HEK293 (cell line): ENCODE data around the gene MED25.

Experiments
- CTCF ChIA-PET: fragments of 350-600 bp; formaldehyde crosslinking; extraction: SDS; loops from one replicate; lab custom pipeline; 2021; ENCODE audit warnings: antibody characterized with exemption; lab: Yijun Ruan, JAX
- POLR2A ChIA-PET: fragments of 300-600 bp; formaldehyde crosslinking; extraction: SDS; loops from one replicate; lab custom pipeline; 2020; ENCODE audit warnings: antibody characterized with exemption, inconsistent platforms; lab: Yijun Ruan, JAX
- H3K27ac ChIP-seq: fragments of 200-500 bp; sonication (Bioruptor generic); 2 replicates; pipeline ENCODE4 v1.5.1; 2014; ENCODE audit warnings: low read depth, low read length, control low read depth, inconsistent platforms; ENCODE audit errors: extremely low read depth
- H3K36me3 ChIP-seq, 2 experiments: fragments of 200-500 bp in 1 of 2; sonication (Bioruptor generic) in 1 of 2; 1 replicate in 1 of 2; 2 replicates in 1 of 2; pipeline ENCODE4 v1.5.1; 2014 to 2017; ENCODE audit warnings: inconsistent platforms in 2 of 2, low read length in 2 of 2; ENCODE audit not compliant: control insufficient read depth in 2 of 2, insufficient read depth in 1 of 2
- H3K4me1 ChIP-seq: fragments of 200-500 bp; sonication (Bioruptor generic); 2 replicates; pipeline ENCODE4 v1.5.1; 2014; ENCODE audit warnings: mild to moderate bottlenecking, low read length, inconsistent platforms; ENCODE audit not compliant: control insufficient read depth, insufficient read depth
- H3K4me3 ChIP-seq: 2 replicates; pipeline ENCODE4 v1.5.1; 2011; ENCODE audit warnings: low read depth, mild to moderate bottlenecking, control low read depth, low read length, moderate library complexity
- H3K9me3 ChIP-seq: fragments of 200-500 bp; sonication (Bioruptor generic); 2 replicates; pipeline ENCODE4 v1.5.1; 2014; ENCODE audit warnings: low read depth, low read length, inconsistent platforms; ENCODE audit not compliant: control insufficient read depth, insufficient read depth
- GLIS1 ChIP-seq: fragments of 450-650 bp; formaldehyde crosslinking; IDR thresholded peaks from 2 replicates; pipeline ENCODE4 v1.5.1; 2016; ENCODE audit warnings: missing biosample characterization, missing genetic modification characterization
- HIC1 ChIP-seq: fragments of 450-650 bp; formaldehyde crosslinking; IDR thresholded peaks from 2 replicates; pipeline ENCODE4 v1.5.1; 2016; ENCODE audit warnings: missing biosample characterization, missing genetic modification characterization
- KLF10 ChIP-seq: fragments of 450-650 bp; IDR thresholded peaks from 2 replicates; pipeline ENCODE4 v1.5.1; 2018; ENCODE audit warnings: missing biosample characterization, mild to moderate bottlenecking, missing genetic modification characterization
- PRDM4 ChIP-seq: fragments of 450-650 bp; formaldehyde crosslinking; IDR thresholded peaks from 2 replicates; pipeline ENCODE4 v1.5.1; 2017; ENCODE audit warnings: missing biosample characterization, missing genetic modification characterization
- SCRT1 ChIP-seq: fragments of 450-650 bp; formaldehyde crosslinking; IDR thresholded peaks from 2 replicates; pipeline ENCODE4 v1.5.1; 2016; ENCODE audit warnings: missing biosample characterization, missing genetic modification characterization, borderline replicate concordance
- SCRT2 ChIP-seq: fragments of 450-650 bp; formaldehyde crosslinking; IDR thresholded peaks from 2 replicates; pipeline ENCODE4 v1.5.1; 2016; ENCODE audit warnings: missing biosample characterization, missing genetic modification characterization
- TRIM28 ChIP-seq: IDR thresholded peaks from 2 replicates; pipeline ENCODE4 v1.6.1; 2011; ENCODE audit warnings: low read length, control low read depth, borderline replicate concordance
- TSHZ1 ChIP-seq: fragments of 450-650 bp; formaldehyde crosslinking; IDR thresholded peaks from 2 replicates; pipeline ENCODE4 v1.5.1; 2016; ENCODE audit warnings: missing biosample characterization, missing genetic modification characterization, borderline replicate concordance
- ZBTB11 ChIP-seq: fragments of 450-650 bp; formaldehyde crosslinking; conservative IDR thresholded peaks from 2 replicates; pipeline ENCODE4 v1.5.1; 2016; ENCODE audit warnings: low read depth, missing biosample characterization, missing genetic modification characterization
- ZBTB26 ChIP-seq: fragments of 450-650 bp; formaldehyde crosslinking; optimal IDR thresholded peaks from 2 replicates; pipeline ENCODE3; 2016; ENCODE audit warnings: missing biosample characterization, mild to moderate bottlenecking, missing genetic modification characterization
- ZFP69B ChIP-seq: fragments of 450-650 bp; formaldehyde crosslinking; IDR thresholded peaks from 2 replicates; pipeline ENCODE4 v1.5.1; 2016; ENCODE audit warnings: missing biosample characterization, missing genetic modification characterization
- ZNF335 ChIP-seq: fragments of 450-650 bp; formaldehyde crosslinking; conservative IDR thresholded peaks from 2 replicates; pipeline ENCODE4 v1.5.1; 2016; ENCODE audit warnings: missing biosample characterization, missing genetic modification characterization
- ZNF350 ChIP-seq: fragments of 450-650 bp; formaldehyde crosslinking; IDR thresholded peaks from 2 replicates; pipeline ENCODE4 v1.5.0; 2017; ENCODE audit warnings: missing biosample characterization, mild to moderate bottlenecking, missing genetic modification characterization
- ZNF560 ChIP-seq: fragments of 450-650 bp; formaldehyde crosslinking; IDR thresholded peaks from 2 replicates; pipeline ENCODE4 v1.5.1; 2017; ENCODE audit warnings: missing biosample characterization, missing genetic modification characterization, borderline replicate concordance
- ZNF600 ChIP-seq: fragments of 450-650 bp; formaldehyde crosslinking; IDR thresholded peaks from 2 replicates; pipeline ENCODE4 v1.5.1; 2016; ENCODE audit warnings: missing biosample characterization, missing genetic modification characterization
- ZNF692 ChIP-seq: fragments of 450-650 bp; formaldehyde crosslinking; IDR thresholded peaks from 2 replicates; pipeline ENCODE4 v1.5.1; 2016; ENCODE audit warnings: missing biosample characterization, missing genetic modification characterization
- ZNF76 ChIP-seq: fragments of 450-650 bp; formaldehyde crosslinking; IDR thresholded peaks from 2 replicates; pipeline ENCODE4; 2016; ENCODE audit warnings: low read depth, missing biosample characterization, missing genetic modification characterization, borderline replicate concordance

Gene MED25

GRCh38 chr19:49809941-49810389 lies 8.1 kb upstream of the MED25 start (continued):
- no peak for TF ChIP-seq ZBTB11
- no peak for TF ChIP-seq TRIM28
- no peak for TF ChIP-seq ZNF560 (tag by site-specific recombination)
- TF ChIP-seq KLF10, result no peak
- TF ChIP-seq ZNF350 (tag by site-specific recombination), result no peak
- TF ChIP-seq GLIS1 (tag by site-specific recombination), result 0 out of 2 replicates have a peak, but pooled peaks have one; percentile 10
- no peak for TF ChIP-seq ZBTB26 (tag by site-specific recombination)

- Histone ChIP-seq H3K9me3 (no peaks in the 10 kb centered on the region), H3K27ac (no peak overlapping the region), H3K36me3 (peaks cover 0 to 28% of the 10 kb centered on the region in 2 experiments; a peak in 2 of 3 replicates), H3K4me3 (no peak overlapping the region), H3K4me1 (no peaks in the 10 kb centered on the region; the same call in 1 of the 2 replicates)
- ChIA-PET POLR2A (interaction anchor here (1.1 to 2.4 kb wide), 2 partner anchors 11 to 231 kb away, joined by 5 to 7 read pairs; partner anchors contain the start of gene NOSIP), CTCF (interaction anchor here (1.2 to 1.4 kb wide), 2 partner anchors 11 to 94 kb away, joined by 4 read pairs; no protein-coding TSS in a partner anchor)
- peak; percentile 49; the same call in 1 of the 2 replicates for TF ChIP-seq ZBTB11
- 0 out of 2 replicates have a peak, but pooled peaks have one; percentile 32 for TF ChIP-seq ZNF335
- no peak for TF ChIP-seq HIC1 (tag by site-specific recombination)
- peak; percentile 70 for TF ChIP-seq SCRT2 (tag by site-specific recombination)
- TF ChIP-seq TSHZ1, result no peak
- TF ChIP-seq SCRT1 (tag by site-specific recombination), result peak; percentile 57; the same call in 1 of the 2 replicates
- TF ChIP-seq ZFP69B, result peak; percentile 66; the same call in 1 of the 2 replicates
- TF ChIP-seq ZNF76 (tag by site-specific recombination), result peak; percentile 15; the same call in 1 of the 2 replicates
- TF ChIP-seq PRDM4, result no peak
- TF ChIP-seq ZNF600 (tag by site-specific recombination), result no peak
- 0 out of 2 replicates have a peak, but pooled peaks have one; percentile 35 for TF ChIP-seq ZNF692 (tag by site-specific recombination)
These were observed 6.8 kb upstream of the MED25 start for GRCh38 chr19:49811328-49811727.
